Omental fat pad (tissue), 4 donors: ENCODE results near the gene APOA5. TPM values are rescaled to one million over a fixed set of nuclear protein-coding genes. Genes with fewer than 3 reads are reported as not detected.

ENCODE experiments used
- ATAC-seq: fragments of 150-250 bp; one replicate; pipeline ENCODE4 v1.9.1; 2016; ENCODE audit warnings: mild to moderate bottlenecking, moderate library complexity; ENCODE audit not compliant: low FRiP score
- DNase-seq: peaks from one replicate; pipeline ENCODE4 v3.0.0-alpha.2; 2019; ENCODE audit warnings: low spot score
- total RNA-seq, 4 donors: library from RNA; depleted of rRNA; stranded (reverse); fragments of >200 nt; gene quantifications; one replicate each; pipeline ENCODE4 v1.1.0, GENCODE V29; 2016
- TF ChIP-seq, protein P1 (sequence below), 3 donors: fragments of 450-650 bp; IDR thresholded peaks; one replicate each; pipeline ENCODE4 v1.5.1; 2016 to 2017; ENCODE audit warnings: antibody characterized with exemption in 3 of 3, mild to moderate bottlenecking in 3 of 3, moderate library complexity in 2 of 3

APOA5 gene
- total RNA-seq, 4 donors from 2014 or later: not detected

DNA sequence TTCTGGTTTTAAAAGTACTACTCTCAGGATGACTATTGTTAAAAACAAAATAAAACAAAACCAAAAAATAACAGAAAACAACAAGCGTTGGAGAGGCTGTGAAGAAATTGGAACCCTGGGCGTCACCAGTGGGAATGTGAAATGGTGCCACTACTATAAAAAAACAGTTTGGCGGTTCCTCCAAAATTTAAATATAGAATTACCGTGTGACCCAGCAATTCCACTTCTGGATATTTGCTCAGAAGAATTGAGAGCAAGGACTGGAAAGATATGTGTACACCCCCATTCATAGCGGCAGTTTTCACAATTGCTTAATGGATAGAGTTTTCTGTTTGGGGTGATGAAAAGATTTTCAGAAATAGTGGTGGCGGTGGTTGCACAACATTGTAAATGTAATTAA is 22.8 kb upstream of the APOA5 start:
- TF ChIP-seq, protein P1, sequence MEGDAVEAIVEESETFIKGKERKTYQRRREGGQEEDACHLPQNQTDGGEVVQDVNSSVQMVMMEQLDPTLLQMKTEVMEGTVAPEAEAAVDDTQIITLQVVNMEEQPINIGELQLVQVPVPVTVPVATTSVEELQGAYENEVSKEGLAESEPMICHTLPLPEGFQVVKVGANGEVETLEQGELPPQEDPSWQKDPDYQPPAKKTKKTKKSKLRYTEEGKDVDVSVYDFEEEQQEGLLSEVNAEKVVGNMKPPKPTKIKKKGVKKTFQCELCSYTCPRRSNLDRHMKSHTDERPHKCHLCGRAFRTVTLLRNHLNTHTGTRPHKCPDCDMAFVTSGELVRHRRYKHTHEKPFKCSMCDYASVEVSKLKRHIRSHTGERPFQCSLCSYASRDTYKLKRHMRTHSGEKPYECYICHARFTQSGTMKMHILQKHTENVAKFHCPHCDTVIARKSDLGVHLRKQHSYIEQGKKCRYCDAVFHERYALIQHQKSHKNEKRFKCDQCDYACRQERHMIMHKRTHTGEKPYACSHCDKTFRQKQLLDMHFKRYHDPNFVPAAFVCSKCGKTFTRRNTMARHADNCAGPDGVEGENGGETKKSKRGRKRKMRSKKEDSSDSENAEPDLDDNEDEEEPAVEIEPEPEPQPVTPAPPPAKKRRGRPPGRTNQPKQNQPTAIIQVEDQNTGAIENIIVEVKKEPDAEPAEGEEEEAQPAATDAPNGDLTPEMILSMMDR (IDR thresholded peaks at IDR 0.05): no peak
- DNase-seq: no peak
- ATAC-seq: no peak

DNA sequence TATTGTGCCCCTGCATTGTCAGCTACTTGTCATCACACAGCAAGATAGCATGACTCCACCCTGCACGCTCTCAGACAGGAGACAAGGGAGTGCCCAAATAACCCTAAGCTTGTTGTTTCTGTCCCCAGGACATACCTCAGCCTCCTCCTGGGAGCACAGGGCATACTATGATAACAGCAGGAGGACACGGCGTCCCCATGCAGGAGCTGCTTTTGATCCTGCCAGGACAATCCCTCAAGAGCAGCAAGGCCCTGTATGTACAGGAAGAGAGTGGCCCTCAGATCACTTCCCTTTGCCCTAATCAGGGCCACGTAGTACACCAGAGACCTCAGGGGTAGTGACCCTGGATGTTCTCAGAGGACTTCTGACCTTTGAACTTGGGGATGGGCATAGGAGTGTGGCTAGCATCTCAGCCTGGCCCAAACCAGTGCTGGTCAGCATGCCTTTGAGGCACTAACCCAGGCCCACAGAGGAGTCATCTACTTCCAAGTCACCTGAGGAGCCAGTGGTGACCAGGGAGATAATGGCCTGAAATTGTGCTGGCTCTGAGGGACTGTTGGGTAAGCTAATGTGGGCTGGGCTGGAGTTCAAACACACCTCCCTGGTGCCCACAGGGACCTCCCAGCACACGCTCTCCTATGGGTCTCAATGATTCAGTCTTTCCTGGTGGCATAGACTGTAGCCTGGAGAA is 22.2 kb upstream of the APOA5 start:
- ATAC-seq (no peak), DNase-seq (no peak)
- TF ChIP-seq, protein P1 (IDR thresholded peaks at IDR 0.05): no peak

DNA sequence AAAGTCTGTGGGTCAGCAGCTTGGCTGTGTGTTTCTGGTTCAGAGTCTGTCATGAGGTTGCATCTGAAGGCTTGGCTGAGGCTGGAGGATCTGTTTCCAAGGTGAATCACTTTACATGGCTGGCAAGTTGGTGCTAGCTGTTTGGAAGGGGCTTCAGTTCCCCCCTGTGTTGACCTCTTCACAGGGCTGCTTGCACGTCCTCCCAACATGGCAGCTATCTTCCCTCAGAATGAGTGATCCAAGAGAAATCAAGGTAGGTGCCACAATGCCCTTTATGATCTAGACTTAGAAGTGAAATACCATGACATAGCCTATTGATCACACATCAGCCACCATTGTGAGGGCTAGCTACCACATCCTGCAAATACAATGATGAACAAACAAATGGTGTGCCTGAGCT is 21.5 kb upstream of the APOA5 start:
- TF ChIP-seq, protein P1 (IDR thresholded peaks at IDR 0.05): no peak
- DNase-seq: no peak
- ATAC-seq: no peak

DNA sequence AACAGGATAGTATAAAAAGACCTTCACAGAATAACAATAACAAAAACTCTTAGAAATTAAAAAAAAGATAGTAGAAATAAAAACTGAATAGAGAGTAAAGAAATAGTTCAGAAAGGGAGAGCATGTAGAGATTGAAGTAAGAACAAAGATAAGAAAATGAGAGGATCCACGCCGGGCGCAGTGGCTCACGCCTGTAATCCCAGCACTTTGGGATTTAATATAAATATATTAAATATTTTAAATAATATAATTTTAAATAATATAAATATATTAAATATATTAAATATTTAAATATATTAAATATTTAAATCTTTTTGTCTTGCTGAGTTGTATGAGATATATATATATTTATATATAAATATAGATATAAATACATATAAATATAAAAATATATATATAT is 20.4 kb upstream of the APOA5 start:
- ATAC-seq (no peak), DNase-seq (no peak)
- TF ChIP-seq, protein P1 (IDR thresholded peaks at IDR 0.05): no peak

DNA sequence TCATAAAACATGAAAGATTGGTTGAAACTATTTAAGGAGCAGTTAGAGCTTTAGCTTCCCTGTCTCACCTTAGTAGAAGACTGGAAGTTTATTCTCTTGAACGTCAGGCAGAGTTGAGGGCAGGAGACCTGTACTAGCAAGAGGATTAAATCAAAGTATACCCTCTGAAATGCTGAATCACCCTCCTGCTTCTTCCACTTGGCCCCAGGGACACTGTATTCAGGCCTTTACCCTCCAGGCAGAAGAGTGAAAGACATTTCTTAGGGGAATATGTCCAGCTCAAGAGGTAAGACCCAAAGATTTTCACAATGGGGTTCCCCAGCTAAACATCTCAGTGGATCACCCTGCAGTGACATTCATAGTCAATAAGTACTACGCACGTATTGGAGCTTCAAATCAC is 19.5 kb upstream of the APOA5 start:
- TF ChIP-seq, protein P1 (IDR thresholded peaks at IDR 0.05): no peak
- DNase-seq: no peak
- ATAC-seq: no peak

DNA sequence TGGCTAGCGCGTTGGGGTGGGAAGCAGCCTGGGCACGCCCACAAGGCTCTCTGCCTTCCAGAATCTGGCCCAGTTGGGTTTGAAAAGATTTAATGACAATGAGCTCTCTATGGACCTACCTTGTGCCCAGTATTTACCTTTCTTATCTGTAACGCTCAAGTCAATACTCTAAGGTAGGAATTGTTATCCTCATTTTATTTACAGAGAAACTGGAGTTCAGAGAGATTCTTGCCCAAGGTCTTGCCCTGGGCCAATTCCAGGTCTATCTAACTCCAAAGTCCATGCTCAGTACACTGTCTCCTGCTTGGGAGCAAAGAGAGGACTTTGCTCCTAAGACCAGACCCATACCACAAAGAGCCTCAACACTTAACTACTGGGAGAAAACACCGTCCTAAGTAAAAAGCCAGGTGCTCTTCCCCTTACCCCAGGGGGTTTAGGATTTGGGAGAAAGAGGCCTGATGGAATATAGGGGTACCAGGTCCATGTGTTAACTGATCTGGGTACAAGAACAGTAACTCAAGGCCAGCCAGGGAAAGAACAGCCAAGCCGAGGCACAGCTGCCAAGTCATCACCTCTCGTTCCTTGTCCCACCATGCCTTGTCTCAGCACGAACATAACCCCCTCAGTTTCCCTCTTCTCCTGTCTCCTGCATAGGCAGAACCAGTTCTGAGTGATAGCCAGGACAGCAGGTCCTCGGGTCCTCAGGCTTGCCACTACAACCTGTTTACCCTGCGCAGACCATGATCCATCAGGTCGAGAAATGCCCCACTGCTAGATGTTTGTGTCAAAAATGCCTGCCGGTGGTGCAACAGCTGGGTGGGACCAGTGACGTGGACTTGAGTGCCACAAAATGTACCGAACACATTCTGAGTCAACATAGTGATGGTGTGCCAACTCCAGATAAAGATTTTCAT is 16.8 kb upstream of the APOA5 start:
- DNase-seq: no peak
- TF ChIP-seq, protein P1 (IDR thresholded peaks at IDR 0.05): no peak
- ATAC-seq: no peak
